PFSK-1 (cell line): ENCODE results near the gene SHH.

Experiments
- POLR2AphosphoS5 ChIP-seq: IDR thresholded peaks from 2 replicates; pipeline ENCODE4 v1.6.1; 2012; ENCODE audit warnings: low read depth, mild to moderate bottlenecking, control low read depth, low read length, moderate library complexity
- SIN3A ChIP-seq: IDR thresholded peaks from 2 replicates; pipeline ENCODE4 v1.6.1; 2012; ENCODE audit warnings: mild to moderate bottlenecking, low read length, moderate library complexity, borderline replicate concordance; ENCODE audit not compliant: insufficient read depth
- TAF1 ChIP-seq: IDR thresholded peaks from 2 replicates; pipeline ENCODE4 v1.6.1; 2012; ENCODE audit warnings: low read length, control low read depth, borderline replicate concordance; ENCODE audit not compliant: insufficient read depth
- TF ChIP-seq, protein P1 (sequence below), 2 experiments: IDR thresholded peaks; 2 replicates each; pipeline versions ENCODE4 v1.6.1 to v1.8.0; 2011 to 2012; ENCODE audit warnings: low read depth in 2 of 2, low read length in 2 of 2, control low read depth in 1 of 2, inconsistent platforms in 1 of 2, mild to moderate bottlenecking in 1 of 2, moderate library complexity in 1 of 2; ENCODE audit not compliant: insufficient read depth in 1 of 2

DNA sequence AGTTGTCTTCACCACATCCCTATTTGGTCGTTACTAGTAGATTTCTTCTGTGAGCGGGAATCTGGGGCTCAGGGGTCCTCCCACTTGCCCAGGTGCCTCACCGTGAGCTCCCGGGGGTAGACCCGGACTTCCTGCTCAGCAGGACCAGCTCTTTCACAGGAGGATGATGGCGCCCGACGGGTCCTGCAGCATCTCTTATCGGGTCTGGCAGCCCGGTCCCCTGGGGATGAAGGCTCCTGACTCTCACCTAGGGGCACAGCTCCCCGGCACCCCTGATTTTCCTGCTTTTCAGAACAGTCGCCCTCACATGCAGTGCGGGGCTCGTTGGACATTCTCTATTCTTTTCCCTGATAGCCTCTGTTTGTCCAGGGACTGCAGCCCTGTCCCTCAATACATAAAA, 33.0 kb upstream of the SHH start:
- TF ChIP-seq SIN3A (no peak), TAF1 (no peak), POLR2AphosphoS5 (no peak)
- TF ChIP-seq, protein P1, sequence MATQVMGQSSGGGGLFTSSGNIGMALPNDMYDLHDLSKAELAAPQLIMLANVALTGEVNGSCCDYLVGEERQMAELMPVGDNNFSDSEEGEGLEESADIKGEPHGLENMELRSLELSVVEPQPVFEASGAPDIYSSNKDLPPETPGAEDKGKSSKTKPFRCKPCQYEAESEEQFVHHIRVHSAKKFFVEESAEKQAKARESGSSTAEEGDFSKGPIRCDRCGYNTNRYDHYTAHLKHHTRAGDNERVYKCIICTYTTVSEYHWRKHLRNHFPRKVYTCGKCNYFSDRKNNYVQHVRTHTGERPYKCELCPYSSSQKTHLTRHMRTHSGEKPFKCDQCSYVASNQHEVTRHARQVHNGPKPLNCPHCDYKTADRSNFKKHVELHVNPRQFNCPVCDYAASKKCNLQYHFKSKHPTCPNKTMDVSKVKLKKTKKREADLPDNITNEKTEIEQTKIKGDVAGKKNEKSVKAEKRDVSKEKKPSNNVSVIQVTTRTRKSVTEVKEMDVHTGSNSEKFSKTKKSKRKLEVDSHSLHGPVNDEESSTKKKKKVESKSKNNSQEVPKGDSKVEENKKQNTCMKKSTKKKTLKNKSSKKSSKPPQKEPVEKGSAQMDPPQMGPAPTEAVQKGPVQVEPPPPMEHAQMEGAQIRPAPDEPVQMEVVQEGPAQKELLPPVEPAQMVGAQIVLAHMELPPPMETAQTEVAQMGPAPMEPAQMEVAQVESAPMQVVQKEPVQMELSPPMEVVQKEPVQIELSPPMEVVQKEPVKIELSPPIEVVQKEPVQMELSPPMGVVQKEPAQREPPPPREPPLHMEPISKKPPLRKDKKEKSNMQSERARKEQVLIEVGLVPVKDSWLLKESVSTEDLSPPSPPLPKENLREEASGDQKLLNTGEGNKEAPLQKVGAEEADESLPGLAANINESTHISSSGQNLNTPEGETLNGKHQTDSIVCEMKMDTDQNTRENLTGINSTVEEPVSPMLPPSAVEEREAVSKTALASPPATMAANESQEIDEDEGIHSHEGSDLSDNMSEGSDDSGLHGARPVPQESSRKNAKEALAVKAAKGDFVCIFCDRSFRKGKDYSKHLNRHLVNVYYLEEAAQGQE (IDR thresholded peaks at IDR 0.05; ENCODE audit: insufficient read depth in 1 of 2, low read depth in 2 of 2, low read length in 2 of 2) = no peak
